ENCODE data around the gene METTL16.
"Not testable (repeated sequence)": the region's sequence is repeated elsewhere in the genome, so short reads cannot be mapped to it uniquely, and the experiment has no call there.

Gene METTL16

DNA sequence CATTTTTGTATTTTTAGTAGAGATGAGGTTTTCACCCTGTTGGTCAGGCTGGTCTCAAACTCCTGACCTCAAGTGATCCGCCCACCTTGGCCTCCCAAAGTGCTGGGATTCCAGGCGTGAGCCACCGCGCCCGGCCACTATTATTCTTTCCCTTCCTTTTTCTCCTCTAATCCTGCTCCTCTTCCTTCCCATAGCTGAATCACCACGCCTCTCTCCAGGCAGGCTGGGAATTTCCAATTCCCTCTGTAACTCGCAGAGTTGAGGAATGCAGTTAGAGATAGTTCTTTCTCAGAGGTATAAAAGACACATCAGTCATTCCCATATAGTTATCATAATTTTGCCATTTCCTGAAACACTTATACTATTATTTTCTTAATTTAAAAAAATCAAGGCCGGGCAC is 11.2 kb downstream of the METTL16 start:
- no peak for DNase-seq

DNA sequence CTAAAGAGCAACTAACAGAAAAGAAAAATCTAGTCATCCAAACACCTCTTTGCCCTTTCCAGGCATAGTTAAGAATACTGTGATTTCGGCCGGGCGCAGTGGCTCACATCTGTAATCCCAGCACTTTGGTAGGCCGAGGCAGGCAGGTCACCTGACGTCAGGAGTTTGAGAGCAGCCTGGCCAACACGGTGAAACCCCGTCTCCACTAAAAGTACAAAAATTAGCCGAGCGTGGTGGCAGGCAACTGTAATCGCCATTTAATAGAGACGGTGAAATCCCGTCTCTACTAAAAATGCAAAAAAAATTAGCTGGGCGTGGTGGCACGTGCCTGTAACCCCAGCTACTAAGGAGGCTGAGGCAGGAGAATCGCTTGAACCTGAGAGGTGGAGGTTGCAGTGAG is 22.4 kb downstream of the METTL16 start:
- not testable (repeated sequence) for DNase-seq

GRCh38 chr17:2487306-2487705 is 24.4 kb downstream of the METTL16 start:
- DNase-seq = no peak

DNA sequence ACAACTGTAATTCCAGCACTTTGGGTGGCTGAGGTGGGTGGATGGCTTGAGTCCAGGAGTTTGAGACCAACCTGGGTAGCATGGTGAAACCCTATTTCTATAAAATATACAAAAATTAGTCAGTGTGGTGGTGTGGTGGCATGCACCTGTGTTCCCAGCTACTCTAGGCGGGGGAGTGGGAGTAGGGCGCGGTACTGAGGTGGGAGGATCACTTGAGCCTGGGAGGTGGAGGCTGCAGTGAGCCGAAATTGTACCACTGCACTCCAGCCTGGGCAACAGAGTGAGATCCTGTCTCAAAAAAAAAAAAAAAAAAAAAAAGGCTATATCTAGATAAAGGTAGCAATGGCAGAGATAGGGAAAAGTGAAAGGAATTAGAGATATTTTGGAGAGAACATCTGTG is 25.0 kb downstream of the METTL16 start:
- DNase-seq = not testable (repeated sequence)

- no peak for DNase-seq
Measured at GRCh38 chr17:2485970-2486369, 25.7 kb downstream of the METTL16 start.

DNA sequence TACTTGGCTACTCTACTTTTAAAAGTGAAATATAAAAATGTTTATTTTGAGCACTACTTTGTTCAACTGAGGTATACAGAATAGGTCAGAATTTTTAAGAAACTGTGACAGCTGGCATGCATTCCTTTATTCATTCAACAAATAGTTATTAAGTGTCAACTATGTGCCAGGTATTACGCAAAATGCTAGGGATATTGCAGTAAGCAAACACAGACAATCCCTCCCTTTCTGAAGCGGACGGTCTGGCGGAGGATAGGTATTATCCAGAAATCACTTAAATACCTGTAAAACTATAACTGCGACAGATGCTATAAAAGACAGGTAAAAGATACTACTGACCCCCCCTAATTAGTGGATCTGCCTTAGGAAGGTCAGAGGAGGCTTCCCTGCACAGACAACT is 26.1 kb downstream of the METTL16 start:
- peak; percentile 26 for DNase-seq

- DNase-seq = peak; percentile 94
Measured at GRCh38 chr17:2484876-2485275, 26.8 kb downstream of the METTL16 start.

DNA sequence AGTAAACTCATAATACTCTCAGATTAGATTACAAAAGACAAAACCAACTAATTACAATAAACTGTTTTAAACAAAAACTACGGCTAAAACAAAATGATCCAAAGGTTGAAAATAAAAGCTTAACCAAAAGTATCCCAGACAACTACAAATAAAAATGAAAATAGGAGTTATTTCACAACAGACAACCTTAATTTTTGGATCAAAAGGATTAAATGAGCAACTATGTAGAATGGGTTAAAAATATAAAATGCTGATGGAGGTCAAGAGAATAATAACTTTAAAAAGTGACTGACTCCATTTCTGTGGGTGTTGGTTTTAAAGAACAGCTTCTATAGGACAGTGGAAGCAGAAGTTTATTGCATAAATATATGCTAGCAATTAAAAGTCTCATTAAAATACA is 28.6 kb downstream of the METTL16 start:
- DNase-seq = no peak

- DNase-seq = no peak
Measured at GRCh38 chr17:2482218-2482617, 29.5 kb downstream of the METTL16 start.

DNA sequence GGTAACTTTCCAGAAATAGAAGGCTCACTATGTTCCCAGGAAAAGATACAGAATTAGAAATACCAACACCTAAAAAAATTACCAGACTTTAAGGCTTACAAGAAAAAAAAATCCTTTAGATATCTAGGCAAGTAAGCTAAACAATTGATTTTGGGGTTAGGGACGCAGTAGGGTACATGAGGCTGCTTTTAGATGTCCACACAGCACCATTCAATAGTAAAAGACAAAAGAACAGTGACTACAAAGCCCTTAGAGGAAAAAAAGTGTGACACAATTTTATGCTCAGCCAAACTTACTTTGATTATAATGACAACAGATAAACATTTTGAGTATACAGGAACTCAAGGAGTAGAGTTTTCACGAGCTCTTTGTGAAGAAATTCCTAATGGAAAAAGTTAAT is 29.9 kb downstream of the METTL16 start:
- DNase-seq = no peak

GRCh38 chr17:2478458-2478857 is 33.2 kb downstream of the METTL16 start:
- DNase-seq = no peak

DNA sequence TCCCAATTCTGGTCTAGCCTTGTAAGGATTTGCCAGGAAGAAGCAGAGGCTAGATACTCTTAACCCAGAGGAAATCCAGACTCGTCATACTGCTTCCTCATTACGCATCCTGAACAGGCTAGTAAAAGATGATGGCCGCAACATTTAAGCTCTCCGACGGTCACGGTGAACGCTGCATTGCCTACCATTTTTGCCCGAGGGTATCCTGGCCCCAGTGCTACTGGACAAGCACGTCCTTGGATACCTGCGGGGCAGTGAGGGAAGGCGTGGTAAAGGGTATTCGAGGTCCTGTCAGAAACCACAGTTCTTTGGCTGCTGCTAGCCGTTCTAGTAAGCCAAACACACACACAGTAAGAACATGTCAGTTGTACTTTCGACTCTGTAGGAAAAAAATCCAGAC is 36.6 kb downstream of the METTL16 start:
- no peak for DNase-seq

DNA sequence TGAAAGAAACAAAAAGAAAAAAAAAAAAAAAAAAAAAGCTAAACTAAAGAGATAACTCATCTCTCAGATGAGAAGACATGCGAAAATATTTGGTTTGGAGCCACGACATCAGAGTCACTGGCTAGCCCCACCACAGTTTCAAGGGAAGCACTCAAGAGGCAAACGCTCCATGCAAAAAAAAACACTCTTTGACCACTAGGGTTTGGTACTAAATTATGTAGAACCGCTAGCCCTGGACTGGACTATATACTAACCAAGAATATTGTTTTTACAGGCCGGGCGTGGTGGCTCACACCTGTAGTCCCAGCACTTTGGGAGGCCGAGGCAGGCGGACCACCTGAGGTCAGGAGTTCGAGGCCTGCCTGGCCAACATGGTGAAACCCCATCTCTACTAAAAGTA is 37.3 kb downstream of the METTL16 start:
- no peak for DNase-seq

DNA sequence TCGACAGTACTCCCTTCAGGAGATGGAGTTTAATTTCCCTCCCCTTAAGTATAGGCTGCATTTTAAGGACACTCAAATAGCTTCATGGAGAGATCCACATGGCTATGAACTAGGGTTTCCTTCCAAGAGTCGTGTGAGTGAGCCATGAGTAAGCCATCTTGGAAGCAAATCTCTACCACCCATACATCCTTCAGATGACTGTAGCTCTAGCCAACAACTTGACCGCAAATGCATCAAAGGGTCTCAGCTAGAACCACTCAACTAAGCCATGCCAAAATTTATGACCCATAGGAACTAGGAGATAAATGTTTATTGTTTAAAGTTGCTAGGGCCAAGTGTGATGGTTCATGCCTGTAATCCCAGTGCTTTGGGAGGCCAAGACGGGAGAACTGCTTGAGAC is 43.4 kb downstream of the METTL16 start:
- DNase-seq = no peak

GRCh38 chr17:2466931-2467330 is 44.8 kb downstream of the METTL16 start:
- no peak for DNase-seq

DNA sequence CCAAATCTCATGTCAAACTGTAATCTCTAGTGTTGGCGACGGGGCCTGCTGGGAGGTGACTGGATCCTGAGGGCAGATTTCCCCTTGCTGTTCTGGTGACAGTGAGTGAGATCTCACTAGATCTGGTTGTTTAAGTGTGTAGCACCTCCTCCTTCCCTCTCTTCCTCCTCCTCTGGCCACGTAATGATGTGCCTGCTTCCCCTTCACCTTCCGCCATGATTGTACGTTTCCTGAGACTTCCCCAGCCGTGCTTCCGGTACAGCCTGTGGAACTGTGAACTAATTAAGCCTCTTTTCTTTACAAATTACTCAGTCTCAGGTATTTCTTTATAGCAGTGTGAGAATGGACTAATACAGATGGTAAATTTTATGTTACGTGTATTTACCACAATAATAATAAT is 49.2 kb downstream of the METTL16 start:
- DNase-seq = peak; percentile 46

DNA sequence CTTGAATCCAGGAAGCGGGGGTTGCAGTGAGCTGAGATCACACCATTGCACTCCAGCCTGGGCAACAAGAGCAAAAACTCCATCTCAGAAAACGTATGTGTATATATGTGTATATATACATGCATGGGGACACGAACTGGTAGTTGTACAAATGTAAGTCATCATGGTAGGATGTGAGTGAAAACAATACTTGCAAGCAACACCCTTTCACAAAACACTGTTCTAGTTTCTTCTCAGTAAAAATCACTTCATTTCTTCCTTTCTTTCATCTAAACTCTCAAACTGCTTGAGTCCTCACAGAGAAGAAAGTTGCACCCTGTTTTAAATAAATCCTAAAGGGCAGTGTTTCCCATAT is 51.8 kb downstream of the METTL16 start:
- no peak for DNase-seq

GRCh38 chr17:2457913-2458312 is 53.8 kb downstream of the METTL16 start:
- no peak for DNase-seq

- no peak for DNase-seq
Measured at GRCh38 chr17:2456475-2456874, 55.2 kb downstream of the METTL16 start.

GRCh38 chr17:2455956-2456355 is 55.7 kb downstream of the METTL16 start:
- DNase-seq = peak; percentile 69

- no peak for DNase-seq
Measured at GRCh38 chr17:2453866-2454265, 57.8 kb downstream of the METTL16 start.

- no peak for DNase-seq
Measured at GRCh38 chr17:2453325-2453724, 58.4 kb downstream of the METTL16 start.

DNA sequence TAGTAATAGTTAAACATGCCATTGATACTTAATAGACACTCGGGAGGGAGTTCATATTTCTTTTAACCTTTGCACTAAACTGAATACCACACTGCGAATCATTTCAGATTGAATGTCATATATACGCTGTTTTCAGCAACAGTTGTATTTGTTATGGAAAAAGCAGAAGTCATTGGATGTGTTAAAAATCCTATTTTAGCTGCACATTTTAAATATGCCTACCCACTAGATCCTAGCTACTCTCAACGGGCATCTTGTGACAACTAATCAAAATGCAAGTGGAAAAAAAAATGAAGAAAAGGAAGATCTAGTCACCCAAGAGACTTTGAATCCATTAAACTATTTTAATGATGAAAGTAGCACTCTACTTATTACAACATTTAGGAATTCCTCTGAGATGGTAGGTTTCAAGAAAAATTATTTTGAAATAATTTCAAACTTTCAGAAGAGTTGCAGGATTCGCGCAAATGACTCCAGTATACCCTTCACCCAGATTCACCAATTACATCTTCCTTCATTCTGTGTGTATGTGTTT is 59.4 kb downstream of the METTL16 start:
- no peak for DNase-seq

GRCh38 chr17:2450016-2450650 is 61.6 kb downstream of the METTL16 start:
- no peak for DNase-seq

DNA sequence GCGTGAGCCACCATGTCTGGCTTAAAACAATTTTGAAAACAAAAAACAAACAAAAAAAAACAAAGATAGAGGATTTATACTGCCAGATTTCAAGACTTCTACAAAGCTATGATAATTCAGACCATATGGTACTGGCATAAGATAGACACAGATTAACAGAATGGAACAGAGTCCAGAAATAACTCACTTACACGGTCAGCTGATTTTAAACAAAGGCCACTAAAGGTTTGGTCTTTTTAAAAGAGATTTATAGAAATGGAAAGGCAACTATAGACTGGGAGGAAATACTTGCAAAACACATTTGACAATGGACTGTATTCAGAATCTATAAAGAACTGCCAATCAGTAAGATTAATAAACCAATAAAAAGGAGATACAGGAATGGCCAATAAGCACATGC is 62.2 kb downstream of the METTL16 start:
- DNase-seq = no peak

Data from NCI-H2171 (cell line).